Sigmoid colon (tissue), 4 donors: ENCODE results near the gene LMO2.

Experiments used
- CTCF ChIP-seq, 4 experiments: fragments of 450-650 bp in 3 of 4; fragments of 200-600 bp in 1 of 4; IDR thresholded peaks; one replicate each; pipeline ENCODE4 v1.5.1; 2016 to 2019; ENCODE audit warnings: antibody characterized with exemption in 4 of 4, mild to moderate bottlenecking in 3 of 4, moderate library complexity in 2 of 4
- EP300 ChIP-seq, 4 donors: sonication (generic); formaldehyde crosslinking; IDR thresholded peaks; one replicate each; pipeline ENCODE4 v1.6.1; 2017; ENCODE audit warnings: antibody characterized with exemption in 4 of 4
- POLR2A ChIP-seq, 2 donors: fragments of 450-650 bp; IDR thresholded peaks; one replicate each; pipeline ENCODE4 v1.6.1; 2016; ENCODE audit warnings: antibody characterized with exemption in 2 of 2, mild to moderate bottlenecking in 2 of 2, moderate library complexity in 2 of 2

DNA sequence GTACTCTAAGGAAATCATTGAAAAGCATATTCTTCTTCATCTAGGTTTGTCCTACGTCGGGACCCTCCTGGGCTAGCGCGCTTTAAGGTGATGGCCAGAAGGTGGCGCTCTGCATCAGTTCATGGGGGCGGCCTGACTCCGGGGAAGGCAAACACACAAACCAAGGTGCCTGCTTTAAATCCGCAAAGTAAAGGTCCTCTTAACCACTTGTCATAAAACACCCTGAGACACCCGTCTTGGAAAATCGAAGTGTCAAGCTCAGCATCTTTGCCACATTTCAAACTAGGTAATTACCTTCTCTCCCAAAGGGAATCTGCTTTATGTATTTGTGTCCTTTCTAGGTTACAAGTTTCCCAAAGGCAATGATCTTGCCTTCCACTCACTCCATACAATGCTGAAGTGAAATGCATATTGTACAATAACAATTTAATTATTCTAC, 33.9 kb downstream of the LMO2 start:
- no peak for TF ChIP-seq POLR2A (IDR thresholded peaks at IDR 0.05)
- peak; percentile 43 to 71 (median 67) for TF ChIP-seq CTCF (IDR thresholded peaks at IDR 0.05)
- no peak for TF ChIP-seq EP300 (IDR thresholded peaks at IDR 0.05)
